K562 (cell line): ENCODE results near the gene EHMT2. TPM values are rescaled to one million over a fixed set of nuclear protein-coding genes. Genes with fewer than 3 reads are reported as not detected.
"Not testable (repeated sequence)": the region's sequence is repeated elsewhere in the genome, so short reads cannot be mapped to it uniquely, and the experiment has no call there.

Experiments used
- ATAC-seq: fragments of 200-7000 bp; cut with Tn5 transposase; 3 replicates; pipeline ENCODE4 v1.9.1; 2020; ENCODE audit warnings: moderate library complexity
- BruUV-seq: library from RNA; stranded (reverse); fragments of 400-500 nt; replicated peaks from 2 replicates; lab custom pipeline; 2021; lab: Mats Ljungman, UMichigan
- CTCF ChIA-PET: fragments of 300-600 bp; formaldehyde crosslinking; extraction: SDS; loops from one replicate; lab custom pipeline; 2021; ENCODE audit warnings: low intra/inter-chr PET ratio; lab: Yijun Ruan, JAX
- POLR2A ChIA-PET: fragments of 300-600, 350-650 bp; sonication (Branson Sonifier 250); formaldehyde crosslinking; extraction: SDS; loops from one replicate; lab custom pipeline; 2021; ENCODE audit warnings: antibody characterized with exemption, inconsistent platforms; lab: Yijun Ruan, JAX
- DNase-seq, 4 experiments: peaks; one replicate each; pipeline versions ENCODE4 v3.0.0 to v3.0.0-alpha.2; 2011 to 2018; ENCODE audit warnings: low spot score in 3 of 4, mixed read lengths in 3 of 4; ENCODE audit errors: extremely low read depth in 1 of 4
- FAIRE-seq: peaks from 2 replicates; lab custom pipeline; 2011; peaks lifted over from hg19 to GRCh38; lab: Jason Lieb, UNC
- H2AFZ ChIP-seq: 2 replicates; pipeline ENCODE4 v1.6.0; 2011; ENCODE audit warnings: low read depth, low read length, control low read depth, inconsistent platforms
- H3K27ac ChIP-seq: fragments of 200-600 bp; 3 replicates; pipeline ENCODE4 v1.8.0; 2011; ENCODE audit warnings: low read depth, mild to moderate bottlenecking, control low read depth, inconsistent platforms, low read length, moderate library complexity, mixed read lengths; ENCODE audit errors: extremely low read depth
- H3K27me3 ChIP-seq, 2 experiments: fragments of 300-600 bp in 1 of 2; 2 replicates in 1 of 2; 3 replicates in 1 of 2; pipeline versions ENCODE4 v1.6.0 to v1.8.0; 2011; ENCODE audit warnings: inconsistent platforms in 2 of 2, low read length in 2 of 2, mild to moderate bottlenecking in 1 of 2, mixed read lengths in 1 of 2, moderate library complexity in 1 of 2; ENCODE audit not compliant: control insufficient read depth in 2 of 2, insufficient read depth in 2 of 2
- H3K36me3 ChIP-seq: fragments of 300-600 bp; 3 replicates; pipeline ENCODE4 v1.8.0; 2011; ENCODE audit warnings: mild to moderate bottlenecking, low read length, inconsistent platforms; ENCODE audit not compliant: control insufficient read depth, insufficient read depth
- H3K4me1 ChIP-seq, 2 experiments: fragments of 200-600 bp in 1 of 2; replicated peaks in 1 of 2; 2 replicates in 1 of 2; 3 replicates in 1 of 2; pipeline versions ENCODE4 v1.5.1 to v1.8.0; 2011; ENCODE audit warnings: inconsistent platforms in 2 of 2, low read length in 2 of 2, mild to moderate bottlenecking in 1 of 2, mixed read lengths in 1 of 2, moderate library complexity in 1 of 2; ENCODE audit not compliant: control insufficient read depth in 2 of 2, insufficient read depth in 2 of 2
- H3K4me2 ChIP-seq: 2 replicates; pipeline ENCODE4 v1.6.1; 2011; ENCODE audit warnings: low read length, control low read depth, inconsistent platforms, mixed read lengths; ENCODE audit not compliant: insufficient read depth
- H3K4me3 ChIP-seq: fragments of 200-600 bp; sonication (generic), shearing (Covaris generic); 2 replicates; pipeline ENCODE4 v1.5.1; 2016; ENCODE audit warnings: control low read depth, inconsistent platforms
- H3K79me2 ChIP-seq: fragments of 200-600 bp; 3 replicates; pipeline ENCODE4 v1.8.0; 2011; ENCODE audit warnings: low read length, inconsistent platforms; ENCODE audit not compliant: control insufficient read depth, insufficient read depth
- H3K9ac ChIP-seq, 2 experiments: 2 replicates each; pipeline versions ENCODE4 v1.6.0 to v1.6.1; 2011; ENCODE audit warnings: low read depth in 2 of 2, low read length in 2 of 2, control low read depth in 1 of 2, inconsistent platforms in 1 of 2, mild to moderate bottlenecking in 1 of 2, mixed read lengths in 1 of 2; ENCODE audit not compliant: insufficient read depth in 1 of 2
- H3K9me1 ChIP-seq: one replicate; pipeline ENCODE4 v1.6.0; 2011; ENCODE audit warnings: inconsistent platforms, mild to moderate bottlenecking, low read length, moderate library complexity; ENCODE audit not compliant: control insufficient read depth, insufficient read depth
- H3K9me3 ChIP-seq: replicated peaks from 2 replicates; pipeline ENCODE4 v1.5.1; 2011; ENCODE audit warnings: low read depth, low read length, inconsistent platforms; ENCODE audit not compliant: control insufficient read depth, insufficient read depth
- H4K20me1 ChIP-seq: replicated peaks from 2 replicates; pipeline ENCODE4 v1.6.1; 2011; ENCODE audit warnings: low read length, inconsistent platforms, mixed read lengths; ENCODE audit not compliant: control insufficient read depth, insufficient read depth
- BCOR ChIP-seq: fragments of 450-650 bp; IDR thresholded peaks from 2 replicates; pipeline ENCODE4 v1.6.1; 2016
- BRCA1 ChIP-seq, 2 experiments: fragments of 450-650 bp in 1 of 2; sonication (generic) in 1 of 2; formaldehyde crosslinking in 1 of 2; IDR thresholded peaks; 2 replicates each; pipeline versions ENCODE4 v1.5.0 to v1.6.1; 2017 to 2020; ENCODE audit warnings: mild to moderate bottlenecking in 1 of 2, missing genetic modification reagents in 1 of 2
- GTF2A2 ChIP-seq: IDR thresholded peaks from 2 replicates; pipeline ENCODE4 v1.6.1; 2016; ENCODE audit warnings: mild to moderate bottlenecking, missing genetic modification characterization, missing compliant biosample characterization
- KLF1 ChIP-seq: fragments of 450-650 bp; IDR thresholded peaks from 2 replicates; pipeline ENCODE4 v1.6.1; 2016; ENCODE audit warnings: missing genetic modification characterization, missing compliant biosample characterization
- ZNF143 ChIP-seq: sonication (generic); formaldehyde crosslinking; IDR thresholded peaks from 2 replicates; pipeline ENCODE4 v1.9.0; 2022; ENCODE audit warnings: mild to moderate bottlenecking, missing genetic modification reagents
- WGBS: fragments of 100-300 bp; shearing (Covaris generic); methylation state at CpG from one replicate; pipeline ENCODE4 v1.1.6; 2016; ENCODE audit warnings: low coverage, mixed read lengths; ENCODE audit not compliant: insufficient coverage; ENCODE audit errors: missing lambda C conversion rate; 5-methylcytosine and 5-hydroxymethylcytosine counted together
- in situ Hi-C: fragments of 300-500 bp; cut with MboI; formaldehyde crosslinking; loops from 4 replicates; pipeline ENCODE4 v1.15.0; 2018; ENCODE audit warnings: inconsistent platforms, mixed read lengths
- intact Hi-C: fragments of 100-400 bp; cut with micrococcal nuclease; formaldehyde crosslinking; loops from 2 replicates; pipeline ENCODE4 v1.14.2; 2022
- polyA plus RNA-seq, 8 experiments: library from polyadenylated mRNA; depleted of rRNA in 4 of 8; stranded (reverse) in 5 of 8; unstranded in 3 of 8; fragments of >200 nt; fragmentation: Nextera tagmentation in 2 of 8; fragmentation: Illumina TruSeq in 1 of 8; extraction: Ambion mirVana in 2 of 8; extraction: Trizol in 1 of 8; gene quantifications; 2 replicates each; pipeline versions ENCODE4 v1.2.1 to v1.2.3, GENCODE V29; 2011 to 2014; ENCODE audit warnings: inconsistent platforms in 1 of 8, missing spikeins in 1 of 8
- total RNA-seq, 7 experiments: library from RNA; depleted of rRNA in 6 of 7; stranded (reverse); fragments of >200 nt in 6 of 7; fragmentation: Illumina TruSeq in 2 of 7; extraction: Trizol in 2 of 7; gene quantifications; 2 replicates each; pipeline versions ENCODE4 v1.2.1 to v1.2.3, GENCODE V29; 2011 to 2021; ENCODE audit warnings: low replicate concordance in 1 of 7
- TF ChIP-seq, protein P1 (sequence below), 3 experiments: IDR thresholded peaks in 2 of 3; conservative IDR thresholded peaks in 1 of 3; 2 replicates each; pipeline ENCODE4 v1.5.1; 2011 to 2012; ENCODE audit warnings: low read length in 3 of 3, mild to moderate bottlenecking in 3 of 3, control low read depth in 2 of 3, improper control_type of control experiment in 1 of 3, inconsistent platforms in 1 of 3, low read depth in 1 of 3, mixed read lengths in 1 of 3, moderate library complexity in 1 of 3; ENCODE audit not compliant: insufficient read depth in 2 of 3
- TF ChIP-seq, protein P2 (sequence below): fragments of 450-650 bp; formaldehyde crosslinking; IDR thresholded peaks from 2 replicates; pipeline ENCODE4 v1.4.0; 2022; ENCODE audit warnings: missing genetic modification characterization
- TF ChIP-seq, protein P3 (sequence below): fragments of 450-650 bp; IDR thresholded peaks from 2 replicates; pipeline ENCODE4 v1.7.0; 2016; ENCODE audit warnings: borderline replicate concordance
- TF ChIP-seq, protein P4 (sequence below): sonication (generic); formaldehyde crosslinking; IDR thresholded peaks from 2 replicates; pipeline ENCODE4 v1.9.0; 2022; ENCODE audit warnings: mild to moderate bottlenecking, missing genetic modification reagents

The EHMT2 gene
- total and polyA plus RNA-seq, 9 of the 15 experiments (the other 6 are each of a cell fraction or from before 2014, with no cell fraction given) = 2.1 to 63.8 (median 38.5) TPM

DNA sequence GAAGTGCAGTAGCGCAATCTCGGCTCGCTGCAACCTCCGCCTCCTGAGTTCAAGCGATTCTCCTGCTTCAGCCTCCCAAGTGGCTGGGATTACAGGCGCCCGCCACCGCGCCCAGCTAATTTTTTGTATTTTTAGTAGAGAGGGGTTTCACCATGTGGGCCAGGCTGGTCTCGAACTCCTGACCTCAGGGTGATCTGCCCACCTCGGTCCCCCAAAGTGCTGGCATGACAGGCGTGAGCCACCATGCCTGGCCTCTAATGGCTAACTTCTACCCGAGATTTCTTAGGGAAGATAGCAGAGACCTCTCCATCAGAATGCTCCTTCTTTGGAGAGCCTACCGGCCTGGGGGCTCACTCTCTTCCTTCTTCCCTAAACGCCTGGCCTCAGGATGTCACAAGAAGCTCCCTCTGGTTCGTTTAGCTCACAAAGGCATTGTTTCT lies 33.4 kb downstream of the EHMT2 start:
- Histone ChIP-seq H3K36me3 (peaks cover 39% of the 10 kb centered on the region; the same call in 2 of the 3 replicates), H3K79me2 (peaks cover 24% of the 10 kb centered on the region), H3K4me1 (peaks cover 13 to 46% of the 10 kb centered on the region in 2 experiments; a peak in 4 of 5 replicates), H3K9ac (peak overlapping the region; percentile 63 to 87; a peak in 3 of 4 replicates), H3K4me3 (peak overlapping the region; percentile 62), H3K27ac (peak overlapping the region; percentile 73; the same call in 1 of the 3 replicates), H3K4me2 (peak overlapping the region; percentile 85), H2AFZ (peak overlapping the region; percentile 90)
- WGBS = 26% methylated on average over 16 of the region's 16 CpGs
- H3K27me3 ChIP-seq; ATAC-seq; H3K9me3 ChIP-seq; H3K9me1 ChIP-seq; BruUV-seq; FAIRE-seq; DNase-seq; H4K20me1 ChIP-seq; intact Hi-C loops; TF ChIP-seq BRCA1 (IDR thresholded peaks at IDR 0.05): not testable (repeated sequence)
- POLR2A ChIA-PET = interaction anchor here (0.6 to 4.3 kb wide), 19 partner anchors 8 to 326 kb away, joined by 3 to 123 read pairs (median 5); partner anchors contain the start of genes BAG6, C6orf47, CSNK2B and GPANK1
- CTCF ChIA-PET = interaction anchor here (0.6 to 1.4 kb wide), 6 partner anchors 24 to 183 kb away, joined by 3 to 5 read pairs (median 4); partner anchors contain the start of genes LY6G5C and VARS1
- in situ Hi-C loops = loop anchor here (5.0 kb wide), 1 partner anchor 202 kb away; the partner anchor contains the start of genes C6orf47 and GPANK1
- TF ChIP-seq BRCA1 (CRISPR knock-in tag; IDR thresholded peaks at IDR 0.05) (0 out of 2 replicates have a peak, but pooled peaks have one; percentile 84), KLF1 (tag) (0 out of 2 replicates have a peak, but pooled peaks have one; percentile 26), ZNF143 (CRISPR knock-in tag) (peak; percentile 59), GTF2A2 (tag) (peak; percentile 54; the same call in 1 of the 2 replicates), BCOR (peak; percentile 28; the same call in 1 of the 2 replicates)
- TF ChIP-seq, protein P1, sequence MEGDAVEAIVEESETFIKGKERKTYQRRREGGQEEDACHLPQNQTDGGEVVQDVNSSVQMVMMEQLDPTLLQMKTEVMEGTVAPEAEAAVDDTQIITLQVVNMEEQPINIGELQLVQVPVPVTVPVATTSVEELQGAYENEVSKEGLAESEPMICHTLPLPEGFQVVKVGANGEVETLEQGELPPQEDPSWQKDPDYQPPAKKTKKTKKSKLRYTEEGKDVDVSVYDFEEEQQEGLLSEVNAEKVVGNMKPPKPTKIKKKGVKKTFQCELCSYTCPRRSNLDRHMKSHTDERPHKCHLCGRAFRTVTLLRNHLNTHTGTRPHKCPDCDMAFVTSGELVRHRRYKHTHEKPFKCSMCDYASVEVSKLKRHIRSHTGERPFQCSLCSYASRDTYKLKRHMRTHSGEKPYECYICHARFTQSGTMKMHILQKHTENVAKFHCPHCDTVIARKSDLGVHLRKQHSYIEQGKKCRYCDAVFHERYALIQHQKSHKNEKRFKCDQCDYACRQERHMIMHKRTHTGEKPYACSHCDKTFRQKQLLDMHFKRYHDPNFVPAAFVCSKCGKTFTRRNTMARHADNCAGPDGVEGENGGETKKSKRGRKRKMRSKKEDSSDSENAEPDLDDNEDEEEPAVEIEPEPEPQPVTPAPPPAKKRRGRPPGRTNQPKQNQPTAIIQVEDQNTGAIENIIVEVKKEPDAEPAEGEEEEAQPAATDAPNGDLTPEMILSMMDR (IDR thresholded peaks at IDR 0.05 in 2 of 3, conservative IDR thresholded peaks at IDR 0.05 in 1 of 3; ENCODE audit: insufficient read depth in 2 of 3, low read depth in 1 of 3, low read length in 3 of 3) = 0 out of 6 replicates have a peak, but pooled peaks of 1 of the 3 experiments have one; percentile 3
- TF ChIP-seq, protein P2, sequence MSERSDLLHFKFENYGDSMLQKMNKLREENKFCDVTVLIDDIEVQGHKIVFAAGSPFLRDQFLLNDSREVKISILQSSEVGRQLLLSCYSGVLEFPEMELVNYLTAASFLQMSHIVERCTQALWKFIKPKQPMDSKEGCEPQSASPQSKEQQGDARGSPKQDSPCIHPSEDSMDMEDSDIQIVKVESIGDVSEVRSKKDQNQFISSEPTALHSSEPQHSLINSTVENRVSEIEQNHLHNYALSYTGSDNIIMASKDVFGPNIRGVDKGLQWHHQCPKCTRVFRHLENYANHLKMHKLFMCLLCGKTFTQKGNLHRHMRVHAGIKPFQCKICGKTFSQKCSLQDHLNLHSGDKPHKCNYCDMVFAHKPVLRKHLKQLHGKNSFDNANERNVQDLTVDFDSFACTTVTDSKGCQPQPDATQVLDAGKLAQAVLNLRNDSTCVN = peak; percentile 91; the same call in 1 of the 2 replicates
- TF ChIP-seq, protein P3, sequence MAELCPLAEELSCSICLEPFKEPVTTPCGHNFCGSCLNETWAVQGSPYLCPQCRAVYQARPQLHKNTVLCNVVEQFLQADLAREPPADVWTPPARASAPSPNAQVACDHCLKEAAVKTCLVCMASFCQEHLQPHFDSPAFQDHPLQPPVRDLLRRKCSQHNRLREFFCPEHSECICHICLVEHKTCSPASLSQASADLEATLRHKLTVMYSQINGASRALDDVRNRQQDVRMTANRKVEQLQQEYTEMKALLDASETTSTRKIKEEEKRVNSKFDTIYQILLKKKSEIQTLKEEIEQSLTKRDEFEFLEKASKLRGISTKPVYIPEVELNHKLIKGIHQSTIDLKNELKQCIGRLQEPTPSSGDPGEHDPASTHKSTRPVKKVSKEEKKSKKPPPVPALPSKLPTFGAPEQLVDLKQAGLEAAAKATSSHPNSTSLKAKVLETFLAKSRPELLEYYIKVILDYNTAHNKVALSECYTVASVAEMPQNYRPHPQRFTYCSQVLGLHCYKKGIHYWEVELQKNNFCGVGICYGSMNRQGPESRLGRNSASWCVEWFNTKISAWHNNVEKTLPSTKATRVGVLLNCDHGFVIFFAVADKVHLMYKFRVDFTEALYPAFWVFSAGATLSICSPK = peak; percentile 84
- TF ChIP-seq, protein P4, sequence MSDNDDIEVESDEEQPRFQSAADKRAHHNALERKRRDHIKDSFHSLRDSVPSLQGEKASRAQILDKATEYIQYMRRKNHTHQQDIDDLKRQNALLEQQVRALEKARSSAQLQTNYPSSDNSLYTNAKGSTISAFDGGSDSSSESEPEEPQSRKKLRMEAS (CRISPR knock-in tag) = peak; percentile 7; the same call in 1 of the 2 replicates
